HepG2 (cell line): Measurements from ENCODE around the gene KIAA0232. TPM values are rescaled to one million over a fixed set of nuclear protein-coding genes. Genes with fewer than 3 reads are reported as not detected.
A peak's percentile ranks its signal among the peaks of the same experiment; 100 is the strongest.

Source experiments
- ATAC-seq: fragments of 200-7000 bp; cut with Tn5 transposase; 3 replicates; pipeline ENCODE4 v1.9.1; 2020; ENCODE audit warnings: mild to moderate bottlenecking, moderate library complexity
- BruUV-seq: library from RNA; stranded (reverse); fragments of 400-500 nt; replicated peaks from 2 replicates; lab custom pipeline; 2021; lab: Mats Ljungman, UMichigan
- CTCF ChIA-PET: fragments of 300-600 bp; formaldehyde crosslinking; extraction: SDS; loops from one replicate; lab custom pipeline; 2021; ENCODE audit warnings: low total read pairs, inconsistent platforms, low intra/inter-chr PET ratio; lab: Yijun Ruan, JAX
- POLR2A ChIA-PET: fragments of 350-600 bp; sonication (Branson Sonifier 250); formaldehyde crosslinking; loops from one replicate; lab custom pipeline; 2020; ENCODE audit warnings: antibody characterized with exemption, inconsistent platforms; lab: Yijun Ruan, JAX
- DNase-seq: peaks from one replicate; pipeline ENCODE4 v3.0.0-alpha.2; 2015; ENCODE audit warnings: low spot score
- FAIRE-seq: peaks from 3 replicates; lab custom pipeline; 2011; peaks lifted over from hg19 to GRCh38; lab: Jason Lieb, UNC
- H2AFZ ChIP-seq: one replicate; pipeline ENCODE4 v1.6.1; 2011; ENCODE audit warnings: low read length, inconsistent platforms
- H3K27ac ChIP-seq: fragments of 300-600 bp; 3 replicates; pipeline ENCODE4 v1.8.0; 2011; ENCODE audit warnings: mixed run types, mild to moderate bottlenecking, mixed read lengths, low read length, inconsistent platforms; ENCODE audit not compliant: insufficient read depth; ENCODE audit errors: extremely low read length
- H3K27me3 ChIP-seq, 2 experiments: fragments of 200-600 bp in 1 of 2; 2 replicates in 1 of 2; 3 replicates in 1 of 2; pipeline versions ENCODE4 v1.6.0 to v1.8.0; 2011; ENCODE audit warnings: low read length in 2 of 2, mild to moderate bottlenecking in 2 of 2, moderate library complexity in 2 of 2, inconsistent platforms in 1 of 2; ENCODE audit not compliant: insufficient read depth in 2 of 2, control insufficient read depth in 1 of 2
- H3K36me3 ChIP-seq, 2 experiments: fragments of 200-600 bp in 1 of 2; replicated peaks in 1 of 2; 2 replicates in 1 of 2; 3 replicates in 1 of 2; pipeline versions ENCODE4 v1.5.1 to v1.8.0; 2011; ENCODE audit warnings: low read length in 2 of 2, inconsistent platforms in 1 of 2; ENCODE audit not compliant: insufficient read depth in 2 of 2, control insufficient read depth in 1 of 2
- H3K4me1 ChIP-seq: 2 replicates; pipeline ENCODE4 v1.5.1; 2012; ENCODE audit warnings: low read length, inconsistent platforms; ENCODE audit not compliant: insufficient read depth
- H3K4me2 ChIP-seq: 2 replicates; pipeline ENCODE4 v1.6.0; 2011; ENCODE audit warnings: low read depth, low read length, inconsistent platforms
- H3K4me3 ChIP-seq, 3 experiments: fragments of 200-600 bp in 1 of 3; sonication (generic), shearing (Covaris generic) in 1 of 3; replicated peaks in 1 of 3; 2 replicates each; pipeline ENCODE4 v1.5.1; 2011 to 2016; ENCODE audit warnings: low read length in 3 of 3, inconsistent platforms in 2 of 3, low read depth in 2 of 3, mild to moderate bottlenecking in 2 of 3, control low read depth in 1 of 3, mixed read lengths in 1 of 3; ENCODE audit not compliant: insufficient read depth in 1 of 3
- H3K79me2 ChIP-seq: one replicate; pipeline ENCODE4 v1.6.1; 2011; ENCODE audit warnings: low read length, inconsistent platforms; ENCODE audit not compliant: insufficient read depth
- H3K9ac ChIP-seq: 2 replicates; pipeline ENCODE4 v1.6.0; 2011; ENCODE audit warnings: mild to moderate bottlenecking, low read depth, low read length, inconsistent platforms; ENCODE audit not compliant: insufficient read depth
- H3K9me3 ChIP-seq: 2 replicates; pipeline ENCODE4 v1.5.1; 2012; ENCODE audit warnings: mild to moderate bottlenecking, low read length
- H4K20me1 ChIP-seq: 2 replicates; pipeline ENCODE4 v1.6.0; 2011; ENCODE audit warnings: inconsistent platforms, mild to moderate bottlenecking, low read length, moderate library complexity; ENCODE audit not compliant: insufficient read depth
- ADNP ChIP-seq: sonication (generic); formaldehyde crosslinking; IDR thresholded peaks from 2 replicates; pipeline ENCODE4 v1.4.0; 2020; ENCODE audit warnings: missing genetic modification reagents
- ATF4 ChIP-seq, 2 experiments: fragments of 450-650 bp in 1 of 2; sonication (generic) in 1 of 2; formaldehyde crosslinking; IDR thresholded peaks; 2 replicates each; pipeline versions ENCODE4 v1.5.0 to v1.8.0; 2020 to 2022; ENCODE audit warnings: mild to moderate bottlenecking in 1 of 2, missing genetic modification reagents in 1 of 2
- BCL3 ChIP-seq: sonication (generic); formaldehyde crosslinking; IDR thresholded peaks from 2 replicates; pipeline ENCODE4 v1.5.1; 2020; ENCODE audit warnings: mild to moderate bottlenecking, missing genetic modification reagents, moderate library complexity
- CERS6 ChIP-seq: sonication (generic); formaldehyde crosslinking; IDR thresholded peaks from 2 replicates; pipeline ENCODE4 v1.5.0; 2020; ENCODE audit warnings: missing genetic modification reagents
- DMAP1 ChIP-seq: IDR thresholded peaks from 2 replicates; pipeline ENCODE4 v1.6.1; 2016
- EEA1 ChIP-seq: sonication (generic); formaldehyde crosslinking; IDR thresholded peaks from 2 replicates; pipeline ENCODE4 v1.5.1; 2020; ENCODE audit warnings: mild to moderate bottlenecking, missing genetic modification reagents, borderline replicate concordance
- HNRNPH1 ChIP-seq: fragments of 200-400 bp; formaldehyde crosslinking; optimal IDR thresholded peaks from 2 replicates; pipeline ENCODE3; 2017; ENCODE audit warnings: mild to moderate bottlenecking, low read depth, low read length
- HOMEZ ChIP-seq: IDR thresholded peaks from 2 replicates; pipeline ENCODE4 v1.6.1; 2016; ENCODE audit warnings: low read depth
- MATR3 ChIP-seq: sonication (generic); formaldehyde crosslinking; IDR thresholded peaks from 2 replicates; pipeline ENCODE4 v1.4.0; 2020; ENCODE audit warnings: missing genetic modification reagents
- NFYB ChIP-seq: sonication (generic); formaldehyde crosslinking; IDR thresholded peaks from 2 replicates; pipeline ENCODE4 v1.4.0; 2020; ENCODE audit warnings: missing genetic modification reagents
- PAF1 ChIP-seq: IDR thresholded peaks from 2 replicates; pipeline ENCODE4 v1.6.1; 2016; ENCODE audit warnings: missing genetic modification reagents, missing compliant biosample characterization
- ZMAT3 ChIP-seq: sonication (generic); formaldehyde crosslinking; conservative IDR thresholded peaks from 2 replicates; pipeline ENCODE4 v1.7.0; 2021; ENCODE audit warnings: missing genetic modification reagents
- ZNF230 ChIP-seq: sonication (generic); formaldehyde crosslinking; IDR thresholded peaks from 2 replicates; pipeline ENCODE4 v1.4.0; 2020; ENCODE audit warnings: mild to moderate bottlenecking, missing genetic modification reagents
- ZNF335 ChIP-seq: sonication (generic); formaldehyde crosslinking; IDR thresholded peaks from 2 replicates; pipeline ENCODE4 v1.4.0; 2020; ENCODE audit warnings: missing genetic modification reagents
- ZNF33A ChIP-seq: sonication (generic); formaldehyde crosslinking; IDR thresholded peaks from 2 replicates; pipeline ENCODE4 v1.5.1; 2020; ENCODE audit warnings: missing genetic modification reagents, mild to moderate bottlenecking, moderate library complexity, borderline replicate concordance
- ZNF383 ChIP-seq: sonication (generic); formaldehyde crosslinking; IDR thresholded peaks from 2 replicates; pipeline ENCODE4 v1.4.0; 2020; ENCODE audit warnings: missing genetic modification reagents, mild to moderate bottlenecking, borderline replicate concordance
- ZNF451 ChIP-seq: sonication (generic); formaldehyde crosslinking; IDR thresholded peaks from 2 replicates; pipeline ENCODE4 v1.5.0; 2020; ENCODE audit warnings: mild to moderate bottlenecking, missing genetic modification reagents
- ZNF792 ChIP-seq: IDR thresholded peaks from 2 replicates; pipeline ENCODE4 v1.6.1; 2016
- ZNF879 ChIP-seq: sonication (generic); formaldehyde crosslinking; IDR thresholded peaks from 2 replicates; pipeline ENCODE4 v1.8.1; 2023; ENCODE audit warnings: missing genetic modification reagents
- ZSCAN29 ChIP-seq: sonication (generic); formaldehyde crosslinking; conservative IDR thresholded peaks from 2 replicates; pipeline ENCODE4 v1.4.0; 2020; ENCODE audit warnings: mild to moderate bottlenecking, missing genetic modification reagents
- WGBS: methylation state at CpG from one replicate; pipeline ENCODE4 v1.1.6; 2017; ENCODE audit warnings: low lambda C conversion rate; 5-methylcytosine and 5-hydroxymethylcytosine counted together
- in situ Hi-C: cut with HindIII; loops from 2 replicates; pipeline ENCODE4 v1.10.0; 2017; ENCODE audit warnings: low pct_unique_long_range_greater_than_20kb; ENCODE audit not compliant: extremely low pct_ligation_motif_present
- intact Hi-C: fragments of 100-400 bp; cut with micrococcal nuclease; formaldehyde crosslinking; loops from one replicate; pipeline ENCODE4 v1.10.0; 2022; ENCODE audit not compliant: unreplicated experiment
- polyA plus RNA-seq, 8 experiments: library from polyadenylated mRNA; depleted of rRNA in 3 of 8; stranded (reverse) in 7 of 8; unstranded in 1 of 8; fragments of >200 nt; fragmentation: Illumina TruSeq in 4 of 8; extraction: Trizol in 4 of 8; gene quantifications; 2 replicates each; pipeline versions ENCODE4 v1.2.1 to v1.2.3, GENCODE V29; 2011 to 2016; ENCODE audit warnings: low read depth in 4 of 8, missing spikeins in 1 of 8, mixed read lengths in 1 of 8; ENCODE audit not compliant: insufficient read depth in 1 of 8
- total RNA-seq, 5 experiments: library from RNA; depleted of rRNA; stranded (reverse); fragments of >200 nt; fragmentation: Illumina TruSeq; extraction: Trizol; gene quantifications; 2 replicates each; pipeline ENCODE4 v1.2.3, GENCODE V29; 2016; ENCODE audit warnings: low read depth in 1 of 5

KIAA0232 gene
- total and polyA plus RNA-seq, 2 of the 13 experiments (the other 11 are each of a cell fraction or from before 2014, with no cell fraction given): 7.8 to 17.1 TPM

GRCh38 chr4:6733358-6734164 lies 49.0 kb upstream of the KIAA0232 start:
- H3K9me3 ChIP-seq: no peaks in the 10 kb centered on the region
- intact Hi-C loops (loop anchor here (2.0 to 5.0 kb wide), 2 partner anchors 19 to 49 kb away; partner anchors contain the start of gene KIAA0232), in situ Hi-C loops (no loop called here)
- peak; percentile 91 for FAIRE-seq
- peak overlapping the region; percentile 96 for H3K27ac ChIP-seq
- H3K4me2 ChIP-seq: peak overlapping the region; percentile 75
- no TSS peak for BruUV-seq
- ChIA-PET POLR2A (interaction anchor here (0.9 to 4.1 kb wide), 16 partner anchors 9 to 160 kb away, joined by 3 to 68 read pairs (median 5); a partner anchor contains a TSS), CTCF (no interaction called here)
- peak; percentile 92 for DNase-seq
- 5% methylated on average over 15 of the region's 27 CpGs for WGBS
- no peaks in the 10 kb centered on the region for H4K20me1 ChIP-seq
- peak overlapping the region; percentile 9 to 61 (median 39); a peak in 5 of 6 replicates for H3K4me3 ChIP-seq
- H3K36me3 ChIP-seq: no peaks in the 10 kb centered on the region
- H3K79me2 ChIP-seq: no peaks in the 10 kb centered on the region
- peak overlapping the region; percentile 75 for H3K9ac ChIP-seq
- peaks cover 66% of the 10 kb centered on the region for H3K4me1 ChIP-seq
- peak; percentile 83 for ATAC-seq
- H3K27me3 ChIP-seq: no peaks in the 10 kb centered on the region
- no peak overlapping the region for H2AFZ ChIP-seq
- TF ChIP-seq ZNF792 (CRISPR knock-in tag): no peak; the same call in 1 of the 2 replicates
- TF ChIP-seq CERS6: no peak
- no peak for TF ChIP-seq MATR3 (CRISPR knock-in tag)
- peak; percentile 69; the same call in 1 of the 2 replicates for TF ChIP-seq BCL3 (CRISPR knock-in tag)
- no peak for TF ChIP-seq ZNF33A
- TF ChIP-seq ATF4 (CRISPR knock-in tag; IDR thresholded peaks at IDR 0.05): 0 out of 4 replicates have a peak, but pooled peaks of 1 of the 2 experiments have one; percentile 42
- no peak for TF ChIP-seq ZNF879 (CRISPR knock-in tag)
- peak; percentile 14; the same call in 1 of the 2 replicates for TF ChIP-seq HOMEZ (CRISPR knock-in tag)
- peak; percentile 88 for TF ChIP-seq ZSCAN29 (CRISPR knock-in tag)
- TF ChIP-seq ZNF335 (CRISPR knock-in tag): peak; percentile 64; the same call in 1 of the 2 replicates
- peak; percentile 72; the same call in 1 of the 2 replicates for TF ChIP-seq ZNF230 (CRISPR knock-in tag)
- TF ChIP-seq ZMAT3 (CRISPR knock-in tag): 0 out of 2 replicates have a peak, but pooled peaks have one; percentile 73
- peak; percentile 28 for TF ChIP-seq HNRNPH1
- TF ChIP-seq PAF1 (CRISPR knock-in tag): no peak
- TF ChIP-seq EEA1 (CRISPR knock-in tag): 0 out of 2 replicates have a peak, but pooled peaks have one; percentile 55
- TF ChIP-seq ZNF383 (CRISPR knock-in tag): no peak
- no peak for TF ChIP-seq ADNP (CRISPR knock-in tag)
- TF ChIP-seq NFYB: peak; percentile 34
- TF ChIP-seq DMAP1 (CRISPR knock-in tag): peak; percentile 66
- TF ChIP-seq ZNF451 (CRISPR knock-in tag): peak; percentile 83
